Measurements from ENCODE around the gene TRAF3. TPM values are rescaled to one million over a fixed set of nuclear protein-coding genes. Genes with fewer than 3 reads are reported as not detected.

The TRAF3 gene
- total RNA-seq, 2 experiments from 2014 or later: 39.1 to 40.2 TPM

DNA sequence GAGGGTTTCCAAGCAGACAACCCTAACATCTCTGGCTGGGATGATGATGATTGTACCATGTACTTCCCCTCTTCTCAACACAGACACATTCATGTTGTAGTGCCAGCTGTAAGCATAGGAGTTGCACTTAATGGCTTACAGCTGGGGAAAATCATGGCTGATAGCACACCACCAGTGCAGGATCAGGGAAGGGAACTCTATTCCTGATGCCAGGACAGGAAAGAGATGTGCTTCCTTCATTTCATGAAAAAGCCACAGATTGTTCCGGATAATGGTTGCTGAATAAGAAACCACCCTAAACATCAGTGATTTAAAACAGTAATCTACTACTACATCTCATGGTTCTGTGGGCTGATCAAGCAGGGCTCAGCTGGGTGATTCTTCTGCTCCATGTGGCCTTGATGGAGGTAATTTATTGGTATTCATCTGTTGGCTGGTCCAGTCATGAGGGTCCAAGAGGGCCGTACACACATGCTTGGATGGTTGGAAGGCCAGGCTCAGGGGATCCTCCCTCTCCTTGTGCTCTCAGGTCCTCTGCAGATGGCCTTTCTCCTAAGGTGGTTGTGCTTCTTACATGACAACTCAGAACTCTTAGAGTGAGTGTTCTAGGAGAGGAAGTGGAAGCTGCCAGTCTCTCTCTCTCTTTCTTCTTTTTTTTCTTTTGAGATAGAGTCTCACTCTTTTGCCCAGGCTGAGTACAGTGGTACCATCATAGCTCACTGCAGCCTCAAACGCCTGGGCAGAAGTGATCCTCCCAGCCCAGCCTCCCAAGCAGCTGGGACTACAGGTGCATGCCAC lies 16.5 kb downstream of the TRAF3 start:
- no peak for DNase-seq
- Mint-ChIP-seq H3K36me3 (ENCODE audit: low read depth) (peaks cover 48% of the 10 kb centered on the region), H3K9me3 (peaks cover 13% of the 10 kb centered on the region), H3K27me3 (no peaks in the 10 kb centered on the region), H3K4me1 (ENCODE audit: low read depth) (peaks cover 55% of the 10 kb centered on the region), H3K27ac (no peak overlapping the region), H3K4me3 (no peak overlapping the region)
- ATAC-seq: no peak
- POLR2A ChIA-PET: interaction anchor here (0.8 to 2.3 kb wide), 3 partner anchors 9 to 13 kb away, joined by 3 to 7 read pairs (median 4); no protein-coding TSS in a partner anchor
- TF ChIP-seq, protein P1, sequence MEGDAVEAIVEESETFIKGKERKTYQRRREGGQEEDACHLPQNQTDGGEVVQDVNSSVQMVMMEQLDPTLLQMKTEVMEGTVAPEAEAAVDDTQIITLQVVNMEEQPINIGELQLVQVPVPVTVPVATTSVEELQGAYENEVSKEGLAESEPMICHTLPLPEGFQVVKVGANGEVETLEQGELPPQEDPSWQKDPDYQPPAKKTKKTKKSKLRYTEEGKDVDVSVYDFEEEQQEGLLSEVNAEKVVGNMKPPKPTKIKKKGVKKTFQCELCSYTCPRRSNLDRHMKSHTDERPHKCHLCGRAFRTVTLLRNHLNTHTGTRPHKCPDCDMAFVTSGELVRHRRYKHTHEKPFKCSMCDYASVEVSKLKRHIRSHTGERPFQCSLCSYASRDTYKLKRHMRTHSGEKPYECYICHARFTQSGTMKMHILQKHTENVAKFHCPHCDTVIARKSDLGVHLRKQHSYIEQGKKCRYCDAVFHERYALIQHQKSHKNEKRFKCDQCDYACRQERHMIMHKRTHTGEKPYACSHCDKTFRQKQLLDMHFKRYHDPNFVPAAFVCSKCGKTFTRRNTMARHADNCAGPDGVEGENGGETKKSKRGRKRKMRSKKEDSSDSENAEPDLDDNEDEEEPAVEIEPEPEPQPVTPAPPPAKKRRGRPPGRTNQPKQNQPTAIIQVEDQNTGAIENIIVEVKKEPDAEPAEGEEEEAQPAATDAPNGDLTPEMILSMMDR (IDR thresholded peaks at IDR 0.05): no peak
- CTCF ChIA-PET: interaction anchor here (1.2 to 1.5 kb wide), 2 partner anchors 13 to 99 kb away, joined by 3 read pairs; no protein-coding TSS in a partner anchor
- intact Hi-C loops (cut with micrococcal nuclease): no loop called here

DNA sequence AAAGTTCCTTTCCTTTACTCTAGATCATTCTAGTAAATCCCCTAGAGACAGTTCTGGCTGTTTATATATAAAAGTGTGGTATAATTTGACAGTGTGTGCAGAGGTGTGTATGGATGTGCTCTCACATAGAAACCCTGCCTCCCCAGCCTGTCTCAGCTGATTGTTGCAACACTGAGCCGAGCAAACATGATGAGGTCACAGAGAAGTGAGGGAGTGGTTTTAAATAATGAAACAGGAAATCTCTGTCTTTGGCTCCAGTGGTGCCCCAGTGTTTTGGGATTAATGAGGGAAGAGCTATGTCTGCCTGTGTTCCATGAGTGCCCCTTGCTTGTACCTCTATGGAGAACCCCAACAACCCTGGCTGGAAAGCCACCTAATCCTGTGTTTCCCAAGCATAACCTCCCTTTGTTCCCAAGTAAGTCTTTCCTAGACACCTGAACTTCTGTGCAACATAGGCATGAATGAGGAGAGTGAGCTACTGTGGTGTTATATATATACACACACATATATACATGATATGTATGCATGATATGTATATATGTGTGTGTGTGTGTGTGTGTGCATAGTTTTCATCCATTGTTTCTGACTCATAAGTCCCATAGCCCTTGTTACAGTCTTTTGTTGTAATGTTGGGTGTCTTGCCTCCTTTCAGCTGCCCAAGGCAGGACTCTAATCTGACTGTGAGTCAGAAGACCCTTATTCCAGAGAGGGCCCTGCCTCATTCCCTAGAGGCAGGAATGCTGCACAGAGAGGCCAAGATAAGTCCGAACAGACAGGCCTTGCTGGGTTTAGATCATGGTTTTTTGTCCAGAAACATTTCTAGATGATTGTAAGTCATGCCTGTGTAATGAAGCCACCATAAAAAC lies 18.0 kb downstream of the TRAF3 start:
- DNase-seq (peak; percentile 59), ATAC-seq (peak; percentile 88)
- ChIA-PET CTCF (interaction anchor here (1.2 to 1.5 kb wide), 2 partner anchors 11 to 100 kb away, joined by 3 read pairs; no protein-coding TSS in a partner anchor), POLR2A (interaction anchor here (1.0 to 2.3 kb wide), 3 partner anchors 11 to 22 kb away, joined by 3 to 7 read pairs (median 4); no protein-coding TSS in a partner anchor)
- Mint-ChIP-seq H3K9me3 (peaks cover 13% of the 10 kb centered on the region), H3K4me3 (no peak overlapping the region), H3K4me1 (ENCODE audit: low read depth) (peaks cover 52% of the 10 kb centered on the region), H3K27me3 (no peaks in the 10 kb centered on the region), H3K27ac (peak overlapping the region; percentile 76), H3K36me3 (ENCODE audit: low read depth) (peaks cover 42% of the 10 kb centered on the region)
- intact Hi-C loops (cut with micrococcal nuclease): no loop called here
- TF ChIP-seq, protein P1 (IDR thresholded peaks at IDR 0.05): no peak

DNA sequence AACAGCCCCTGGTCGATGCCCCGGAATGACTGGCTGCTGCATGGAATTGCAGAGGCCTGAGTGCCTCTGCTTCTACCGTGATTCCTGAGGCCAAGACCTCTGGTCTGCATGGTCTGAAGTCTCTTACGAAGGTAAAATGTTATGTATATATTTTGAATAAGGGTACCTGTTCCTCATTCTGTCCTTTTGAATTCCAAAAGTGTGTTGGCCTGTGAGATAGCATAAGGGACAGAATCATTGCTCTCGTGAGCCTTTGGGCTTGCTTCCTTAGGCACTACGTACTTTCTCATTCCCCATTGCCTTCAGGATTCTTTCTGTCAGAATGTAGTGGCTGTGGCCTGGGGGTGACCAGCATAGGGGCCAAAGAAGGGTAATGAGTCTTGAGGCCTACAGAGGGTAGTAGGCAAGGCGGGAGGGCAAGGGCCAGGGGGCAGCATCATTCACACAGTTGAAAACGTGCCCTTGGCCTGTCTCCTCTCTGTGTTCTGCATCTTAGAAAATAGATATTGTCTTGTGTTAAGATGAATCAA lies 19.5 kb downstream of the TRAF3 start:
- DNase-seq (no peak), ATAC-seq (no peak)
- no peak overlapping the region for H3K4me3 Mint-ChIP-seq
- intact Hi-C loops (cut with micrococcal nuclease): no loop called here
- ChIA-PET POLR2A (interaction anchor here (1.2 kb wide), 1 partner anchor 20 kb away, joined by 3 read pairs; no protein-coding TSS in a partner anchor), CTCF (no interaction called here)
- H3K27me3 Mint-ChIP-seq: no peaks in the 10 kb centered on the region
- peaks cover 31% of the 10 kb centered on the region for H3K36me3 Mint-ChIP-seq (ENCODE audit: low read depth)
- H3K9me3 Mint-ChIP-seq: peaks cover 8% of the 10 kb centered on the region
- TF ChIP-seq, protein P1 (IDR thresholded peaks at IDR 0.05): no peak
- peaks cover 43% of the 10 kb centered on the region for H3K4me1 Mint-ChIP-seq (ENCODE audit: low read depth)
- no peak overlapping the region for H3K27ac Mint-ChIP-seq

DNA sequence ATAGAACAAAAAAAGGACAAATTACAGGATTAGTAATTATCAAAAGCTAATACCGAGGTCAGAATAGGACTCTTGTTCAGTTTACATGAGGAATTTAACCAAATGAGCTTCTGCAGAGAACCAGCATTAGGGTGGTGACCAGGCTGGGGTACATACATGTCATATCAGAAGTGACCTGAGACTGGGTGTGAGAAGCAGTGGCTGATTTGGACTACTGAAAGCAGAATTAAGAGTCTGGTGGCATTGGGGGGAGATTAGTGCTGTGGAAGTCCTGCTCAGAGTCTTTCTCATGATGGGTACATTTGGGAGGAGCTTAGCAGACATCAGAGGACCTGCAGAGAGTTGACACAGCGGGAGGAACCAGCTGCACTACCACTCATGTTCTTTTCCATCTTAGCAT lies 21.7 kb downstream of the TRAF3 start:
- H3K36me3 Mint-ChIP-seq (ENCODE audit: low read depth): peaks cover 20% of the 10 kb centered on the region
- peaks cover 44% of the 10 kb centered on the region for H3K4me1 Mint-ChIP-seq (ENCODE audit: low read depth)
- no peaks in the 10 kb centered on the region for H3K27me3 Mint-ChIP-seq
- ChIA-PET POLR2A (interaction anchor here (0.6 to 1.4 kb wide), 5 partner anchors 7 to 73 kb away, joined by 3 to 4 read pairs (median 3); no protein-coding TSS in a partner anchor), CTCF (no interaction called here)
- no peaks in the 10 kb centered on the region for H3K9me3 Mint-ChIP-seq
- no peak overlapping the region for H3K4me3 Mint-ChIP-seq
- TF ChIP-seq, protein P1 (IDR thresholded peaks at IDR 0.05): no peak
- ATAC-seq (no peak), DNase-seq (no peak)
- intact Hi-C loops (cut with micrococcal nuclease): no loop called here
- H3K27ac Mint-ChIP-seq: peak overlapping the region; percentile 31
